Stimulated activated CD8-positive, alpha-beta memory T cell treated with anti-CD3 and anti-CD28 coated beads, Interleukin-7, amount 100 ng/mL, for 1 hour (primary cell): ENCODE measurements around the gene CST7.

Experiments
- DNase-seq, 2 donors: peaks; one replicate each; pipeline ENCODE4 v3.0.0-alpha.2; 2020; ENCODE audit warnings: low read depth in 2 of 2

Gene CST7

DNA sequence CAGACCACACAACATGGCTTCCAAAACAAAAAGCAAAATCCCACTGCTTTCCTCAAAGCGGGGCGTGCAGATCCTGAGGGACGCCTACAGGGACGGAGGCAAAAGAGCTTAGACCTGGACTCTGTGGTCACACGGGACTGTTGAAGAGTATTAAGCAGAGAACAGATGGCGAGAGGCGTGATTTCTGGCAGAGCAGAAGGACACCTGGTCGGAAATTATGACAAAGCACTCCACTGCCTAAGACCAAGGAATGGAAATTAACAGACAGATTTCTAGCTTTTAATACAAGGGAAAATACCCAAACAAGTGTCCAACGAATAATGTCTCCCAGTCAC is 15.4 kb downstream of the CST7 start:
- no peak for DNase-seq

- DNase-seq = no peak
Observed at GRCh38 chr20:24965065-24965919, 16.2 kb downstream of the CST7 start.

DNA sequence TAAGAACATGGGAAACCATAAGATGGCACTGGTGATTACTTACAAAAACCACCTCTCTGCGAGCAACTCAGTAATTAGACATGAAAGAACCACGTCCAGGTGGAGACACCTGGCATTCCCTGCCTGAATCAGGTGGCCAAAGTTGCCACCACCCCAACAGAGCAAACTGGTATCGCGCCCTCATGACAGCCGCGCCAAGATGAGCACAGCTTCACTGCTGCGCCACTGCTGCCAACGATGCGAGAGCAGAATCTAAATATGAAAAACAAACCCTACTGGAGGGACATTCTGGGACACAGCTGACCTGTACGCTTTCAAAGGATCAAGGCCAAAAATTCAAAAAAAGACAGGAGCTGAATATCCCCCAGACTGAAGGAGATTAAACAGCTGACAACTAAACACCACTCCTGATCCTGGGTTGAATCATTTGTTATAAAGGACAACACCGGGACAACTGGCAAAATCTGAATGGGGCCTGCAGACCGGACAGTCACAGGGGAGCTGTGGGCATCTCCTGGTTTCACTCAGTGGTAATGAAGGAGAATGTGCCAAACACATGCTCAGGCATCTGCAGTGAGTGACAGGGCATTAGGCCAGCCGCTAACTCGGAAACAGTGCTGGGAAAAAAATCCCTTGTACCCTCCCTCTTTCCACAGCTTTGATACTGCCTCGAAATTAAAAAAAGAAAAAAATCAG is 17.4 kb downstream of the CST7 start:
- DNase-seq = no peak

GRCh38 chr20:24968278-24968800 is 19.3 kb downstream of the CST7 start:
- DNase-seq = no peak

- DNase-seq = no peak
Observed at GRCh38 chr20:24969186-24970029, 20.3 kb downstream of the CST7 start.

- no peak for DNase-seq
Observed at GRCh38 chr20:24970030-24970553, 21.0 kb downstream of the CST7 start.

GRCh38 chr20:24970754-24971153 is 21.7 kb downstream of the CST7 start:
- no peak for DNase-seq

DNA sequence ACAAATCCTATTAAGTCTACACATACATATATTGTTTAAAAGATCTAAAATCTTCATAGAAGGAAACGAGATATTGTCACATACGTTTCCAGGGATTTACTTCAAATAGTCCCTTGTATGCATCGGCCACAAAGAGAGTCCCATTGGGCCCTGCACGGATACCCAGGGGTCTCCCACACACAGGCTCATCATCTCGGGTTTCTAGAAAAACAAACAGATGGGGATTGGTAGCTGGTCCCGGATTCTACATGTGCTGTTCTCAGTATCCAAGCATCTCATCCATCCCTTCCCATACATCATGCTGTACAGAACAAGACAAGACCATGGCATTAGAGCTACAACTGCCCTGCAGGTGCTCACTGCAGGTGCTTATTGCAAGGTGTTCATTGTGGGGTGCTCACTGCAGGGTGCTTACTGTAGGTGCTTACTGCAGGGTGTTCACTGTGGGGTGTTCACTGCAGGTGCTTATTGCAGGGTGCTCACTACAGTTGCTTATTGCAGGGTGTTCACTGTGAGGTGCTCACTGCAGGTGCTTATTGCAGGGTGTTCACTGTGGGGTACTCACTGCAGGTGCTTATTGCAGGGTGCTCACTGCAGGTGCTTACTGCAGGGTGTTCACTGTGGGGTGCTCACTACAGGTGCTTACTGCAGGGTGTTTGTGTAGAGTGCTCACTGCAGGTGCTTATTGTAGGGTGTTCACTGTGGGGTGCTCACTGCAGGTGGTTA is 22.5 kb downstream of the CST7 start:
- no peak for DNase-seq

- DNase-seq = no peak
Observed at GRCh38 chr20:24972341-24972740, 23.3 kb downstream of the CST7 start.

GRCh38 chr20:24977336-24977735 is 28.3 kb downstream of the CST7 start:
- no peak for DNase-seq

GRCh38 chr20:24977797-24978196 is 28.7 kb downstream of the CST7 start:
- no peak for DNase-seq

DNA sequence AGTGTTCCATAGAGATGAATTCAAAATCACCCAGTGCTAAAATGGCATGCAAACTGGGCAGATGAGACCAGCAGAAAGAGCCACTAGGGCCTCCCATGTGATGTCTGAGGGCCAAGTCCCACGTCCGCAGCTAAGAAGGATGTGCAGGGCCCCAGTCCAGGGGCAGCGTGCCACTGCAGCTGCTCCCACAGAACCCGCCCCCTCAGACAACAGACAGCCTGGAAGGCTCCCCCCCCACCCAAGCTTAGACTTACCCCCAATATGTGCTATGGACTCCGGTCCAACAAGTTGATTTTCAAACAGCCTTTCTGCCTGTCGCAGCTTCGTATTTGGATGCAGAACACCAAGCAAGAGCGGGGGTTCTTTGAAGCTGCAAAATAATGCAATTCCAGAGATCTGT is 29.4 kb downstream of the CST7 start:
- DNase-seq = no peak

- no peak for DNase-seq
Observed at GRCh38 chr20:24979036-24979960, 30.2 kb downstream of the CST7 start.

DNA sequence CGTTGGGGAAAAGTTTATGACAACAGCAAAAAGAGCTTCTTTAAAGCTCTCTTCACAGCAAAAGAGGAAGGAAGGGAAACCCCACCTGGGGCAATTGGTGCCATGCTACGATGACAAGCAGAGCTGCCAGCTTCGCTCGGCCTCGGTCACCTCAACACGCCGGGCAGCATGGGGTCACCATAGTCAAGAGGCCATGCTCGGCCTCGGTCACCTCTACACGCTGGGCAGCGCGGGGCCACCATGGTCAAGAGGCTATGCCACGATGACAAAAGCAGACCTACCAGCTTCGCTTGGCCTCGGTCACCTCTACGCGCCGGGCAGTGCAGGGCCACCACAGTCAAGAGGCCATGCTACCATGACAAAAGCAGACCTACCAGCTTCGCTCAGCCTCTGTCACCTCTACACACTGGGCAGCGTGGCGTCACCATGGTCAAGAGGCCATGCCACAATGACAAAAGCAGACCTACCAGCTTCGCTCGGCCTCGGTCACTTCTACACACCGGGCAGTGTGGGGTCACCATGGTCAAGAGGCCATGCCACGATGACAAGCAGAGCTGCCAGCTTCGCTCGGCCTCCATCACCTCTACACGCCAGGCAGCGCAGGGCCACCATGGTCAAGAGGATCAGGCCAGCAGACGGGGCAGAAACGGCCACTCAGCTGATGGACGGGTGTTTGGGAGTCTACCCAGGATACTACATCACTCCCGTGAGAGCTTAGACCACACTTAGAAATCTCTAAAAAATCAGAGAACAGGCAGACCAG is 31.4 kb downstream of the CST7 start:
- no peak for DNase-seq

GRCh38 chr20:24981282-24981681 is 32.2 kb downstream of the CST7 start:
- DNase-seq = no peak

DNA sequence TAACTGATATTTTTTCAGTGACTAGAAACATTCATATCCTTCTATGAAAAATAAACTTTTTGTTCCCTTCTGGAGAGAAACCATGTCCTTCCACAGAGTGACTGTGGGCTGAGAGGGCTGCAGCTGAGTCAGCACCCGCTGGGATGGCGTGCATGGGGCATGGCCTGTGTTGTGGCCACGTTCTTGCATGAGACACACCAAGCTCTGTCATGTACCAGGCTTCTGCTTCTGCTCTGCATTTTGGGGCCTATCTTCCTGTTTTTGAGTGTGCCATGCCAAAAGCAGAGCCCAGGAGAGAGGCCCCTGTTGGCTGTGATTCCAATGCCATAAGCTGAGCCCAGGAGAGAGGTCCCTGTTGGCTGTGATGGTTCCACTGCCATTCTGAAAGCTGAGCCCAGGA is 32.7 kb downstream of the CST7 start:
- DNase-seq = no peak

GRCh38 chr20:24983896-24984295 is 34.8 kb downstream of the CST7 start:
- no peak for DNase-seq

- DNase-seq = no peak
Observed at GRCh38 chr20:24984961-24985640, 36.0 kb downstream of the CST7 start.

DNA sequence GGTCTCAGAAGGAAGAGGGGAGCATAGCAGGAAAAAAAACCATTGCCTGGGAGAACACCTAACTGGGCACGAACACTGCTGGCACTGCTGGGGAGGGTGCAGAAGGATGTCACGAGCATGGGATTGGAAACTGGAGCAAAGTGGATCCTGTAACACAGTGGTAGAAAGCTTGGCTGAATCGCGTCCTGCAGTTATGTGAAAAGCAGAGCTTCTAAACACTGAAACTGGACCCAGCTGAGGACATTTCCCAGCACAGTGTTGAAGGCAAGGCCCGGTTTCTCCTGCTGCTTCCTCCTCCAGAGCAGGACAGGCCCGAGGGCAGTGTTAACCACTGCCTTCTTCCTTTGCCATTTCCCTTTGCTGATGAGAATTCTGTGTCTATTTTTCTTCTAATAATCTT is 36.7 kb downstream of the CST7 start:
- no peak for DNase-seq
